Naive B cell (primary cell): Measurements from ENCODE around the gene WDR18. TPM values are rescaled to one million over a fixed set of nuclear protein-coding genes. Genes with fewer than 3 reads are reported as not detected.
A peak's percentile ranks its signal among the peaks of the same experiment; 100 is the strongest.

Source experiments
- ATAC-seq, 2 donors: fragments of 150-1000 bp; cut with Tn5 transposase; 2 replicates each; pipeline ENCODE4 v1.10.0; 2021; ENCODE audit warnings: low read depth in 2 of 2, mild to moderate bottlenecking in 2 of 2, moderate library complexity in 2 of 2
- DNase-seq: peaks from one replicate; pipeline ENCODE4 v3.0.0; 2022
- H3K27ac Mint-ChIP-seq, 6 donors: one replicate each; pipeline ENCODE4 v1.8.0; 2020 to 2022; ENCODE audit warnings: mild to moderate bottlenecking in 6 of 6, mixed read lengths in 6 of 6, moderate library complexity in 5 of 6, inconsistent platforms in 2 of 6
- H3K27me3 Mint-ChIP-seq, 3 donors: one replicate each; pipeline ENCODE4 v1.8.0; 2021 to 2022; ENCODE audit warnings: mixed read lengths in 3 of 3, mild to moderate bottlenecking in 1 of 3
- H3K36me3 Mint-ChIP-seq, 2 donors: one replicate each; pipeline ENCODE4 v1.8.0; 2020 to 2022; ENCODE audit warnings: mixed read lengths in 2 of 2, inconsistent platforms in 1 of 2, mild to moderate bottlenecking in 1 of 2
- H3K4me1 Mint-ChIP-seq, 3 donors: one replicate each; pipeline ENCODE4 v1.8.0; 2020 to 2022; ENCODE audit warnings: mixed read lengths in 3 of 3, inconsistent platforms in 1 of 3, mild to moderate bottlenecking in 1 of 3, moderate library complexity in 1 of 3
- H3K4me3 Mint-ChIP-seq, 8 donors: one replicate each; pipeline ENCODE4 v1.8.0; 2020 to 2022; ENCODE audit warnings: mild to moderate bottlenecking in 8 of 8, mixed read lengths in 8 of 8, moderate library complexity in 8 of 8, inconsistent platforms in 2 of 8
- H3K9me3 Mint-ChIP-seq, 7 donors: one replicate each; pipeline ENCODE4 v1.8.0; 2020 to 2022; ENCODE audit warnings: mixed read lengths in 7 of 7, mild to moderate bottlenecking in 5 of 7, inconsistent platforms in 2 of 7, moderate library complexity in 1 of 7
- polyA plus RNA-seq, 6 donors: library from polyadenylated mRNA; unstranded; fragments of 300-500 nt; fragmentation: Illumina TruSeq; gene quantifications; one replicate each; pipeline ENCODE4 v1.2.3, GENCODE V29; 2021; ENCODE audit warnings: low read depth in 6 of 6

WDR18 gene
- polyA plus RNA-seq, 6 donors from 2014 or later: 39.9 to 64.1 (median 52.5) TPM

DNA sequence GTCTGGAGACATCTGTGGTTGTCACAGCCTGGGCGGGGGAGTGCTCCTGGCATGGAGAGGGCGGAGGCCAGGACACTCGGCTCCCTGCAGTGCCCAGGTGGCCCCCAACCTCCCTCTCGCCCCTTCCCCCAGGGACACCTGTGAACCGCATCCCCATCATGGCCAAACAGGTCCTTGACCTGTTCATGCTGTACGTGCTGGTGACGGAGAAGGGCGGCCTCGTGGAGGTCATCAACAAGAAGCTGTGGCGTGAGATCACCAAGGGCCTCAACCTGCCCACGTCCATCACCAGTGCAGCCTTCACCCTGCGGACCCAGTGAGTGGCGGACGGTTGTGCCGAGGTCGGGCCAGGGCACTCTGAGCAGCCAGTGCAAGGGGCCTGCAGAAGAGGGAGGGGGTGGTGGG is 20.0 kb upstream of the WDR18 start:
- H3K27me3 Mint-ChIP-seq: no peaks in the 10 kb centered on the region
- H3K4me1 Mint-ChIP-seq: no peaks in the 10 kb centered on the region
- H3K27ac Mint-ChIP-seq: no peak overlapping the region
- no peak overlapping the region for H3K4me3 Mint-ChIP-seq
- H3K36me3 Mint-ChIP-seq: peaks cover 4 to 8% of the 10 kb centered on the region in 2 donors
- ATAC-seq (no peak), DNase-seq (no peak)
- peaks cover 0 to 2% (median 0%) of the 10 kb centered on the region in 7 donors for H3K9me3 Mint-ChIP-seq

DNA sequence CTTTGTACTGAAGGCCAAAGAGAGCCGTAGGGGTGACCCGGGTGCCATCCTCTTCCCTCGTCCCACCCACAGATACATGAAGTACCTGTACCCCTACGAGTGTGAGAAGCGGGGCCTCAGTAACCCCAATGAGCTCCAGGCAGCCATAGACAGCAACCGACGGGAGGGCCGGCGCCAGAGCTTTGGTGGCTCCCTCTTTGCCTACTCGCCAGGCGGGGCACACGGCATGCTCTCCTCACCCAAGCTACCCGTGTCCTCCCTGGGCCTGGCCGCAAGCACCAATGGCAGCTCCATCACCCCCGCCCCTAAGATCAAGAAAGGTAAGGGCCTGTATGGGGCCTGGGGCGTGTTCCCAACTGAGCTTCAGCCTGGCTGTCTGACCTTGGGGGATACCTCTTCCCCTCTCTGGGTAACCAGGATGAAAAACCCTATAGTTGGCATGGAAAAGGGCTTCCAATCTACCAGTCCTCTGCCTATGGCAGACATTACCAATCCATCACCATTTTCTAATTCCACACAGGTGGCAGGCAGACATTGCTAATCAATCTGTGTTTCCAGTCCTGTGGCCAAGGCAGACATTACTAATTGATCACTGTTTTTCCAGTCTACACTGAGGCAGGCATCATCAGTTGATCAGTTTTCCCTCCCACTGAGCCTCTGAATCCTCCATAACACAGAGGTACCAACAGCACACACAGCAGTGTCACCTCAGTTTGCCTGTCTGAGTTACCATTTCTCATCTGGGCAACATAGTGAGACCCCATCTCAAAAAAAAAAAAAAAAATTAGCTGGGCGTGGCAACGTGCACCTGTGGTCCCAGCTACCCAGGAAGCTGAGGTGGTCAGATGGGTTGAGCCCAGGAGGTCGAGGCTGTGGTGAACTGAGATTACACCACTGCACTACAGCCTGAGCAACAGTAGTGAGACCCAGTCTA is 19.1 kb upstream of the WDR18 start:
- DNase-seq: no peak

DNA sequence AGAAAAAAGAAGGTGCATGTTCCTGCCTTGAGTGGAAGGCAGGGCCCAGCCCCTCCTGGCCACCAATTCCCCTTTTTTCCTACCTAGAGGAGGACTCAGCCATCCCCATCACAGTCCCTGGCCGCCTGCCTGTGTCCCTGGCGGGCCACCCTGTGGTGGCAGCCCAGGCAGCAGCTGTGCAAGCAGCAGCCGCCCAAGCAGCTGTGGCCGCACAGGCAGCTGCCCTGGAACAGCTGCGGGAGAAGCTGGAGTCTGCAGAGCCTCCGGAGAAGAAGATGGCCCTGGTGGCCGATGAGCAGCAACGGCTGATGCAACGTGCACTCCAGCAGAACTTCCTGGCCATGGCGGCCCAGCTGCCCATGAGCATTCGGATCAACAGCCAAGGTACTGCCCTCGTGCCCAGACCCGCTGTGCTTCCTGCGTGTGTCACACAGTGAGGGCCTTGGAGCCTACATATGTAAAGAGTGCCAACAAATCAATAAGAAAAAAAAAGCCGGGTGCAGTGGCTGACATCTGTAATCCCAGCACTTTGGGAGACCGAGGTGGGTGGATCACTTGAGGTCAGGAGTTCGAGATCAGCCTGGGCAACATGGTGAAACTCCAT is 17.6 kb upstream of the WDR18 start:
- ATAC-seq (no peak), DNase-seq (no peak)
- Mint-ChIP-seq H3K27me3 (no peaks in the 10 kb centered on the region), H3K9me3 (peaks cover 0 to 10% (median 6%) of the 10 kb centered on the region in 7 donors), H3K27ac (peak overlapping the region in 1 of 6 donors; percentile 12), H3K4me1 (no peaks in the 10 kb centered on the region), H3K36me3 (peaks cover 4 to 14% of the 10 kb centered on the region in 2 donors), H3K4me3 (peak overlapping the region in 1 of 8 donors; percentile 75)

More for the DNA sequence above, 19.1 kb upstream of the WDR18 start:
- Mint-ChIP-seq H3K27me3 (no peaks in the 10 kb centered on the region), H3K9me3 (peaks cover 0 to 2% (median 0%) of the 10 kb centered on the region in 7 donors), H3K4me1 (no peaks in the 10 kb centered on the region), H3K4me3 (no peak overlapping the region), H3K27ac (peak overlapping the region in 1 of 6 donors; percentile 70), H3K36me3 (peaks cover 4 to 8% of the 10 kb centered on the region in 2 donors)
- ATAC-seq: no peak

DNA sequence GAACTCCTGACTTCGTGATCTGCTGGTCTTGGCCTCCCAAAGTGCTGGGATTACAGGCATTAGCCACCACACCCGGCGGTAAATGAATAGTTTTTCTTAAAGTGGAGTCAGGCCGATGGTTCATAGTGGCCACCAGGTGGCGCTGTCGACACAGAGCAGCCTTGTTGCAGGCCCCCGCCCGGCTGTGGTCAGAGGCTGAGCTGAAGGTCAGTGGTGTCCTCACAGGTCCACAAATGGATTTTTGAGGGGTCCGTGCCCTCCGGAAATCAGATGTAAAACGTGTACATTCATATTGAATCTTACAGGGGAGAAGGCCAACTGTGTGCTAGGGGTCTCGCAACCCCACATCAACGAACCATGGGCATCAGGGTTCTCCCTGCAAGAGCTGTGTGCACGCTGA is 13.4 kb upstream of the WDR18 start:
- Mint-ChIP-seq H3K36me3 (peaks cover 0 to 7% of the 10 kb centered on the region in 2 donors), H3K27me3 (no peaks in the 10 kb centered on the region), H3K9me3 (peaks cover 0 to 10% (median 6%) of the 10 kb centered on the region in 7 donors), H3K4me1 (no peaks in the 10 kb centered on the region), H3K27ac (peak overlapping the region in 4 of 6 donors; percentile 68 to 96 (median 86)), H3K4me3 (peak overlapping the region in 1 of 8 donors; percentile 26)
- ATAC-seq (no peak), DNase-seq (no peak)

DNA sequence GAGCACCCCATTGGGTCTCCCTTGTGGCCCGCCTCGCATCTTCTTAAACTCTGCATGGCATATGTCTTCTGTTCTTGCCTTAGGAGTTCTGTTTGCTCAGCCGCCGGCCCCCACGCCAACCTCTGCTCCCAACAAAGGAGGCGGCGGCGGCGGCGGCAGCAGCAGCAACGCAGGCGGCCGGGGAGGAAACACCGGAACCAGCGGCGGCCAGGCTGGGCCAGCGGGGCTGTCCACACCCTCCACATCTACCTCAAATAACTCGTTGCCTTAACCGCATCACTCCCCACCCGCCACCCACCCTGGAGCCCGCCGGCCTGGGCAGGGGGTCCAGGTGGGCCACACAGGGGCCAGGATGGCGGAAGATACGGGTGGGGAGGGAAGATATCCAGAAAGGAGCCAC is 12.3 kb upstream of the WDR18 start:
- no peaks in the 10 kb centered on the region for H3K4me1 Mint-ChIP-seq

DNA sequence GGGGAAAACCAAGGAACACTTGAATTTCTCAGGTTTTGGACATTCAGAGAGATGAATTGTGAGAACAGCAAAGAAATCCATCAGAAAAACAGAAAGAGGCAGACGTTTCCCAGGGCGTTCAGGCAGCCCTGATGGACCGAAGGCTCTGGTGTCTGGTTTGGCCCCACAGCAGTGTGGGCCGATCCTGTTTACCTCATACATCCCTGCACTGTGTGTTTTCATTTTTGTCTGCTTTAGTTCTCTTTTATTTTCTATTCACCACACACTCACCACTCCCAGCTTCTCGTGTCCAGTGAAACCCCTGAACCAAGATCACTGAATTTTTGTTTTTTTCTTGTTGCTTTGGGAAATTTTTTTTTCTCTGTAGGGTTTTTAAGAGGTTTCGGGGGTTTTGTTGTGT is 11.9 kb upstream of the WDR18 start:
- H3K9me3 Mint-ChIP-seq: peaks cover 0 to 8% (median 6%) of the 10 kb centered on the region in 7 donors
- no peak for ATAC-seq
- no peak for DNase-seq
- H3K4me1 Mint-ChIP-seq: no peaks in the 10 kb centered on the region
- H3K36me3 Mint-ChIP-seq: peaks cover 0 to 7% of the 10 kb centered on the region in 2 donors
- H3K27me3 Mint-ChIP-seq: no peaks in the 10 kb centered on the region
- H3K27ac Mint-ChIP-seq: peak overlapping the region in 1 of 6 donors; percentile 83
- no peak overlapping the region for H3K4me3 Mint-ChIP-seq

More for the DNA sequence above, 12.3 kb upstream of the WDR18 start:
- no peak overlapping the region for H3K4me3 Mint-ChIP-seq
- H3K9me3 Mint-ChIP-seq: peaks cover 0 to 8% (median 6%) of the 10 kb centered on the region in 7 donors
- ATAC-seq (no peak), DNase-seq (no peak)
- no peak overlapping the region for H3K27ac Mint-ChIP-seq
- no peaks in the 10 kb centered on the region for H3K27me3 Mint-ChIP-seq
- peaks cover 0 to 7% of the 10 kb centered on the region in 2 donors for H3K36me3 Mint-ChIP-seq

GRCh38 chr19:973726-974563 is 10.2 kb upstream of the WDR18 start:
- Mint-ChIP-seq H3K27me3 (no peaks in the 10 kb centered on the region), H3K27ac (no peak overlapping the region)

DNA sequence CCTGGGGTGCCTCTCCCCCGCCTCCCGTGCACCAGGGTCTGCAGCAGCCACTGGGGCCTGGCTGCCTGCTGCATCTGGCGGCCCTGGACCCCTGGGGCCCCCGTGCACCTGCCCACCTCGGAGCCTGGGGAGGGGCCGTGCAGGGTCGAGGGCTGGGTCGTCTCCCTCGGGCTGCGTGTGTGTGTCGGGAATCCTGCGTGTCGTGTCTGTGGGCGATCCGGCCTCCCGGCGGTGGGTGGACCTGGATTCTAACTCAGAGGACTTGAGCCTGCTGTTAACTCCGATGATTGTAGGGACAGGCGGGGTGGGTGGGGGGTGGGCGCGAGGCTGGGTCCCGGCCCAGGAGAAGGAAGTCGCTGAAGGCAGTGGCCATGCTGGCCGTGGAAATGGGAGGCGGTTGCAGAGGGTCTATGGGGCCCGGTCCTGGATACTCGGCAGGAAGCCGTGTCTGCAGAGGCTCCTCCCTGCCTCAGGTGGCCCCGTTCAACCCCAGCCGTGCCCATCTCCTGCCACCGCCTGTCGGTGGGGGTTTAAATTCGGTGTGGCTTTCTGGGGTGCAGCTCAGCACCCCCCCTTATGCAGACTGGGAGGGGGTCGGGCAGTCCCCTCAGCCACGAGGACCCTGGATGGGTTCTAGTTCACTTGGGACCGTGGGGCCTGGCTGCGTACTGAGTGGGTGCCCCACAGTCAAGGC is 9.4 kb upstream of the WDR18 start:
- H3K4me1 Mint-ChIP-seq: no peaks in the 10 kb centered on the region
- ATAC-seq (no peak), DNase-seq (no peak)
- H3K36me3 Mint-ChIP-seq: peaks cover 0 to 7% of the 10 kb centered on the region in 2 donors
- no peak overlapping the region for H3K4me3 Mint-ChIP-seq
- H3K27ac Mint-ChIP-seq: no peak overlapping the region
- no peaks in the 10 kb centered on the region for H3K27me3 Mint-ChIP-seq
- peaks cover 0 to 8% (median 6%) of the 10 kb centered on the region in 7 donors for H3K9me3 Mint-ChIP-seq

More at GRCh38 chr19:973726-974563, 10.2 kb upstream of the WDR18 start:
- no peak overlapping the region for H3K4me3 Mint-ChIP-seq
- ATAC-seq (no peak), DNase-seq (no peak)
- peaks cover 0 to 7% of the 10 kb centered on the region in 2 donors for H3K36me3 Mint-ChIP-seq
- no peaks in the 10 kb centered on the region for H3K4me1 Mint-ChIP-seq
- H3K9me3 Mint-ChIP-seq: peaks cover 0 to 8% (median 6%) of the 10 kb centered on the region in 7 donors

GRCh38 chr19:976476-976875 is 7.7 kb upstream of the WDR18 start:
- ATAC-seq (no peak), DNase-seq (no peak)
- Mint-ChIP-seq H3K27me3 (no peaks in the 10 kb centered on the region), H3K9me3 (no peaks in the 10 kb centered on the region), H3K27ac (no peak overlapping the region), H3K4me1 (no peaks in the 10 kb centered on the region), H3K4me3 (no peak overlapping the region), H3K36me3 (no peaks in the 10 kb centered on the region)

GRCh38 chr19:977058-977464 is 7.1 kb upstream of the WDR18 start:
- Mint-ChIP-seq H3K4me3 (no peak overlapping the region), H3K36me3 (no peaks in the 10 kb centered on the region), H3K4me1 (no peaks in the 10 kb centered on the region), H3K27me3 (no peaks in the 10 kb centered on the region), H3K9me3 (no peaks in the 10 kb centered on the region), H3K27ac (no peak overlapping the region)
- no peak for ATAC-seq
- no peak for DNase-seq

DNA sequence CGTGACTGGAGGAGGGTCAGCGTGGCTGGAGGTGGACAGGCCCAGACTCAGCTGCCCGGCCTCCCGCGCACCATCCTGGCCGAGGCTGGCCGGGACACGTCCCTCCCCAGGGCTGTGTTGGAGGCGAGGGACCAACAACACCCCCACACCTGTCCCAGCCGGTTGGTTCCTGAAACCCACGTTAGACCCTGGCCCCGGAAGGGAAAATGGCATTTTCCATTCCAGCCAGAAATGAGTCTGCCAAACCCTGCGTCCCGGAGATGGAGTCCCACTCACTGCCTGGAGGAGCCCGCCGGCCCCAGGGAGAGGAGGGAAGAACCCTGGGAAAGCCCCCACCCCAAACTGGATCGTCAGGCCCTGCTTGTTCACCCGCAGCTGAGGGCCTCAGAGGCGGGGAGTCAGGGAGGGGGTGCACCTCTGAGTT is 4.8 kb upstream of the WDR18 start:
- no peak overlapping the region for H3K4me3 Mint-ChIP-seq
- no peaks in the 10 kb centered on the region for H3K36me3 Mint-ChIP-seq
- H3K4me1 Mint-ChIP-seq: peaks cover 2 to 8% (median 3%) of the 10 kb centered on the region in 3 donors
- DNase-seq (no peak), ATAC-seq (no peak)
- no peaks in the 10 kb centered on the region for H3K27me3 Mint-ChIP-seq
- no peaks in the 10 kb centered on the region for H3K9me3 Mint-ChIP-seq
- H3K27ac Mint-ChIP-seq: no peak overlapping the region

- H3K27me3 Mint-ChIP-seq: no peaks in the 10 kb centered on the region
- DNase-seq (no peak), ATAC-seq (no peak)
- peaks cover 9 to 18% (median 14%) of the 10 kb centered on the region in 3 donors for H3K4me1 Mint-ChIP-seq
- no peaks in the 10 kb centered on the region for H3K9me3 Mint-ChIP-seq
- H3K36me3 Mint-ChIP-seq: no peaks in the 10 kb centered on the region
- no peak overlapping the region for H3K4me3 Mint-ChIP-seq
- no peak overlapping the region for H3K27ac Mint-ChIP-seq
These were observed 3.8 kb upstream of the WDR18 start for GRCh38 chr19:980133-980998.
